ENCODE data around the gene CDH10. TPM values are rescaled to one million over a fixed set of nuclear protein-coding genes. Genes with fewer than 3 reads are reported as not detected.

Gene CDH10
- polyA plus RNA-seq, 1 donor = 0.52 TPM

DNA sequence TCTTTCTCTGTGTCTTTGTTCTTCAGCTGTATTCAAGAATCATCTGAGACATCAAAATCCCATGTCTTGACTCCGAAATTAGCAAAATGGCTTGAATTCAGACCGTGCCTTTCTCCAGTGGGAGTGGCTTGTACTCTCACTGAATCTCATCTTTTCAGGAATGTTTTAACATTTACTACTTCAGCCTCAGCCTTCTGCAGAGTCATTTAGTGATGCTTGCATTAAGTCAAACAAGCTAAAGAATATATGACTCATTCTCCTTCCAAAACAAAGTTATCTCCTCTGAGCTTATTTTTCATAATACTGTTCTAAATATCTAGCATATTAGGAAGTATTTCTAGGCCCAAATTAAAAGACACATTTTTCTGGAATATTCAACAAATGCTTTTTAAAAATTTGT lies 205.3 kb downstream of the CDH10 start:
- no peak for DNase-seq
- Histone ChIP-seq H3K4me1 (ENCODE audit: control insufficient read depth, insufficient read depth, low read length) (no peaks in the 10 kb centered on the region), H3K9me3 (ENCODE audit: control insufficient read depth, low read depth, low read length) (no peaks in the 10 kb centered on the region), H3K27ac (ENCODE audit: low read length) (no peak overlapping the region), H3K4me3 (ENCODE audit: low read length) (no peak overlapping the region), H3K36me3 (ENCODE audit: control insufficient read depth, insufficient read depth, low read length) (no peaks in the 10 kb centered on the region), H3K27me3 (ENCODE audit: control insufficient read depth, insufficient read depth, low read length) (no peaks in the 10 kb centered on the region)
- no CpG with 5 or more reads among the region's 2 CpGs for WGBS (ENCODE audit: insufficient coverage, low lambda C conversion rate)

All from large intestine (tissue), 3 donors.